H1 (cell line): ENCODE results near the gene CRYBA4. TPM values are rescaled to one million over a fixed set of nuclear protein-coding genes. Genes with fewer than 3 reads are reported as not detected.

Source experiments
- CTCF ChIA-PET: fragments of 300-600 bp; sonication (Branson Sonifier 250); formaldehyde crosslinking; loops from one replicate; lab custom pipeline; 2021; ENCODE audit not compliant: partially characterized antibody; lab: Charles Lee
- POLR2A ChIA-PET: fragments of 300-600 bp; sonication (Branson Sonifier 250); formaldehyde crosslinking; loops from one replicate; lab custom pipeline; 2021; ENCODE audit warnings: inconsistent platforms; ENCODE audit not compliant: partially characterized antibody; lab: Charles Lee
- DNase-seq, 2 experiments: peaks; one replicate each; pipeline versions ENCODE4 v3.0.0 to v3.0.0-alpha.2; 2010 to 2022; ENCODE audit warnings: low spot score in 2 of 2, low read depth in 1 of 2, mixed read lengths in 1 of 2
- FAIRE-seq: peaks from 2 replicates; lab custom pipeline; 2011; peaks lifted over from hg19 to GRCh38; lab: Jason Lieb, UNC
- H2AFZ ChIP-seq: 2 replicates; pipeline ENCODE4 v1.8.1; 2012; ENCODE audit warnings: low read length, inconsistent platforms
- H2AK5ac ChIP-seq: 2 replicates; pipeline ENCODE4 v1.6.1; 2013; ENCODE audit warnings: low read depth, low read length
- H2BK120ac ChIP-seq: replicated peaks from 2 replicates; pipeline ENCODE3; 2013; ENCODE audit warnings: low read depth, low read length, inconsistent platforms
- H2BK12ac ChIP-seq: 2 replicates; pipeline ENCODE4 v1.6.1; 2013; ENCODE audit warnings: low read depth, low read length
- H2BK15ac ChIP-seq: 2 replicates; pipeline ENCODE4 v1.6.1; 2013; ENCODE audit warnings: low read length
- H2BK20ac ChIP-seq: 2 replicates; pipeline ENCODE4 v1.6.1; 2013; ENCODE audit warnings: low read length
- H2BK5ac ChIP-seq: 2 replicates; pipeline ENCODE4 v1.6.1; 2013; ENCODE audit warnings: low read depth, low read length
- H3K14ac ChIP-seq: 2 replicates; pipeline ENCODE4 v1.6.1; 2013; ENCODE audit warnings: inconsistent platforms; ENCODE audit not compliant: insufficient read length
- H3K18ac ChIP-seq: 2 replicates; pipeline ENCODE4 v1.6.1; 2013; ENCODE audit warnings: low read length; ENCODE audit errors: extremely low read depth
- H3K23ac ChIP-seq: 2 replicates; pipeline ENCODE4 v1.6.1; 2013; ENCODE audit warnings: inconsistent platforms; ENCODE audit not compliant: insufficient read length
- H3K23me2 ChIP-seq: 2 replicates; pipeline ENCODE4 v1.6.1; 2013; ENCODE audit warnings: low read depth, low read length
- H3K27ac ChIP-seq: 2 replicates; pipeline ENCODE4 v1.6.1; 2011; ENCODE audit warnings: low read depth, low read length, inconsistent platforms
- H3K27me3 ChIP-seq, 4 experiments: replicated peaks in 1 of 4; 1 replicate in 1 of 4; 2 replicates in 3 of 4; pipeline versions ENCODE4 v1.6.1 to v1.8.1; 2011 to 2013; ENCODE audit warnings: low read length in 3 of 4, mild to moderate bottlenecking in 3 of 4, inconsistent platforms in 2 of 4, mixed read lengths in 2 of 4, moderate library complexity in 1 of 4; ENCODE audit not compliant: control insufficient read depth in 3 of 4, insufficient read depth in 3 of 4; ENCODE audit errors: extremely low read depth in 1 of 4
- H3K36me3 ChIP-seq, 4 experiments: 2 replicates each; pipeline versions ENCODE4 v1.6.1 to v1.8.1; 2011 to 2013; ENCODE audit warnings: mild to moderate bottlenecking in 4 of 4, low read length in 3 of 4, moderate library complexity in 2 of 4, control low read depth in 1 of 4, inconsistent platforms in 1 of 4; ENCODE audit not compliant: insufficient read depth in 4 of 4, control insufficient read depth in 2 of 4
- H3K4ac ChIP-seq: replicated peaks from 2 replicates; pipeline ENCODE3; 2013; ENCODE audit warnings: low read length, low read depth, mixed read lengths, inconsistent platforms; ENCODE audit not compliant: insufficient read length
- H3K4me1 ChIP-seq, 4 experiments: replicated peaks in 1 of 4; 1 replicate in 1 of 4; 2 replicates in 3 of 4; pipeline versions ENCODE4 v1.6.1 to v1.8.1; 2011 to 2013; ENCODE audit warnings: low read length in 3 of 4, inconsistent platforms in 2 of 4, mixed read lengths in 1 of 4; ENCODE audit not compliant: insufficient read depth in 4 of 4, control insufficient read depth in 3 of 4
- H3K4me2 ChIP-seq, 2 experiments: 2 replicates each; pipeline versions ENCODE4 v1.6.1 to v1.8.1; 2011 to 2013; ENCODE audit warnings: low read depth in 2 of 2, low read length in 2 of 2, control low read depth in 1 of 2, inconsistent platforms in 1 of 2, mild to moderate bottlenecking in 1 of 2; ENCODE audit not compliant: insufficient read depth in 1 of 2
- H3K4me3 ChIP-seq, 4 experiments: fragments of 200-600, 300-600 bp in 1 of 4; sonication (generic), shearing (Covaris generic), sonication (Bioruptor Twin) in 1 of 4; 2 replicates each; pipeline versions ENCODE4 v1.5.1 to v1.8.1; 2011 to 2016; ENCODE audit warnings: low read length in 4 of 4, low read depth in 3 of 4, control low read depth in 2 of 4, inconsistent platforms in 2 of 4, mild to moderate bottlenecking in 2 of 4, mixed read lengths in 1 of 4, moderate library complexity in 1 of 4; ENCODE audit not compliant: insufficient read depth in 2 of 4; ENCODE audit errors: extremely low read depth in 1 of 4
- H3K56ac ChIP-seq: replicated peaks from 2 replicates; pipeline ENCODE3; 2013; ENCODE audit warnings: low read depth, mild to moderate bottlenecking, mixed read lengths, low read length, inconsistent platforms; ENCODE audit not compliant: insufficient read length
- H3K79me1 ChIP-seq: 2 replicates; pipeline ENCODE4 v1.6.1; 2013; ENCODE audit warnings: low read depth, low read length, control low read depth
- H3K79me2 ChIP-seq, 2 experiments: 2 replicates each; pipeline versions ENCODE4 v1.6.1 to v1.8.1; 2012 to 2013; ENCODE audit warnings: low read length in 2 of 2, mild to moderate bottlenecking in 2 of 2, inconsistent platforms in 1 of 2; ENCODE audit not compliant: insufficient read depth in 2 of 2, control insufficient read depth in 1 of 2
- H3K9ac ChIP-seq, 4 experiments: replicated peaks in 1 of 4; 1 replicate in 1 of 4; 2 replicates in 3 of 4; pipeline versions ENCODE4 v1.6.1 to v1.8.1; 2011 to 2013; ENCODE audit warnings: low read depth in 3 of 4, low read length in 3 of 4, control low read depth in 2 of 4, mild to moderate bottlenecking in 2 of 4, moderate library complexity in 2 of 4, inconsistent platforms in 1 of 4; ENCODE audit errors: extremely low read depth in 1 of 4
- H3K9me3 ChIP-seq, 2 experiments: 2 replicates each; pipeline versions ENCODE4 v1.6.1 to v1.8.1; 2012 to 2013; ENCODE audit warnings: mild to moderate bottlenecking in 2 of 2, moderate library complexity in 2 of 2, control low read depth in 1 of 2, inconsistent platforms in 1 of 2, low read depth in 1 of 2, low read length in 1 of 2, mixed read lengths in 1 of 2; ENCODE audit not compliant: insufficient read depth in 2 of 2
- H4K20me1 ChIP-seq, 2 experiments: replicated peaks in 1 of 2; 2 replicates each; pipeline versions ENCODE3 to v1.8.1; 2011 to 2013; ENCODE audit warnings: inconsistent platforms in 2 of 2, low read length in 2 of 2, mild to moderate bottlenecking in 1 of 2; ENCODE audit not compliant: insufficient read depth in 2 of 2, control insufficient read depth in 1 of 2
- H4K5ac ChIP-seq: 2 replicates; pipeline ENCODE4 v1.6.1; 2013; ENCODE audit warnings: low read length, low read depth, mixed read lengths, inconsistent platforms; ENCODE audit not compliant: insufficient read length
- H4K8ac ChIP-seq: 2 replicates; pipeline ENCODE4 v1.8.0; 2013; ENCODE audit warnings: mild to moderate bottlenecking, moderate library complexity, low read length, inconsistent platforms; ENCODE audit not compliant: insufficient read depth; ENCODE audit errors: extremely low read depth
- H4K91ac ChIP-seq: replicated peaks from 2 replicates; pipeline ENCODE3; 2013; ENCODE audit warnings: low read length, mixed read lengths, inconsistent platforms; ENCODE audit not compliant: insufficient read length
- ASH2L ChIP-seq: fragments of 200-600, 300-600 bp; sonication (generic); IDR thresholded peaks from one replicate; pipeline ENCODE4 v1.7.1; 2017; ENCODE audit warnings: low read length
- CBX5 ChIP-seq: fragments of 300-800, 300-1000 bp; sonication (generic); IDR thresholded peaks from 2 replicates; pipeline ENCODE4 v1.7.1; 2016; ENCODE audit warnings: antibody characterized with exemption, low read length, low read depth
- KDM1A ChIP-seq: fragments of 200-600, 300-600 bp; sonication (generic); IDR thresholded peaks from 2 replicates; pipeline ENCODE4 v1.7.1; 2016; ENCODE audit warnings: mild to moderate bottlenecking, low read length, borderline replicate concordance
- POLR2AphosphoS5 ChIP-seq: IDR thresholded peaks from 2 replicates; pipeline ENCODE4 v1.6.1; 2011; ENCODE audit warnings: low read depth, low read length
- WGBS, 2 experiments: shearing (Covaris generic) in 1 of 2; methylation state at CpG; one replicate each; pipeline versions ENCODE4 v1.1.6 to v1.1.7; 2013 to 2015; ENCODE audit warnings: low lambda C conversion rate in 2 of 2, mixed read lengths in 2 of 2, inconsistent platforms in 1 of 2, low coverage in 1 of 2, missing lambda C conversion rate in 1 of 2; ENCODE audit not compliant: insufficient replicate concordance in 2 of 2, insufficient coverage in 1 of 2, insufficient read length in 1 of 2; ENCODE audit errors: extremely low coverage in 1 of 2, missing lambda C conversion rate in 1 of 2; 5-methylcytosine and 5-hydroxymethylcytosine counted together
- polyA plus RNA-seq, 7 experiments: library from polyadenylated mRNA; depleted of rRNA in 3 of 7; stranded (reverse) in 5 of 7; unstranded in 2 of 7; fragments of >200 nt in 5 of 7; fragments of 200-250 nt in 2 of 7; gene quantifications; 1 replicate in 5 of 7; 2 replicates in 1 of 7; 4 replicates in 1 of 7; pipeline versions ENCODE4 v1.2.1 to v1.2.3, GENCODE V29; 2011 to 2013; ENCODE audit warnings: missing spikeins in 2 of 7, mixed read lengths in 2 of 7
- total RNA-seq: library from RNA; stranded (reverse); fragmentation: NEBNext Ultra II Directional; extraction: Animal tissue kit (Norgen Biotek cat#: 25700); gene quantifications from 2 replicates; pipeline ENCODE4 v1.2.1, GENCODE V29; 2021

The CRYBA4 gene
- total and polyA plus RNA-seq, 2 of the 8 experiments (the other 6 are each of a cell fraction or from before 2014, with no cell fraction given): 0.67 to 3.1 TPM

DNA sequence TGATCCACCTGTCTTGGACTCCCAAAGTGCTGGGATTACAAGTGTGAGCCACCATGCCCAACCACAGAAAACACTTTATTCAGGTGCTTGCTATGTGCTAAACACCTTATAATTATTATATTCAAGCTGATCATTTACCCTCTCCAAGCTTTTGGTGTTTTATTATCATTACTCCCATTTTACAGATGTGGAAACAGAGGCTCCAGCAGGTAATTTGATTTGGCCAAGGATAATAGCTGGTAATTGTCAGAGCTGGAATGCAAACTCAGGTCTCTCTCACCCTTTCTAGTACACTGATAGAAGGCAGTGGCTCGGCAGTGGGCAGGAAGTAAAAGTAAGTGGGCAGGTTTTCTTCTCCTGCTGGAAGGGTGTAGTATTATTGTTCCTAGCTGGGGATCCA is 28.0 kb upstream of the CRYBA4 start:
- Histone ChIP-seq H4K91ac (no peak overlapping the region), H2AFZ (no peak overlapping the region)
- TF ChIP-seq POLR2AphosphoS5 (no peak), KDM1A (peak; percentile 75), ASH2L (no peak), CBX5 (no peak)
- TF ChIP-seq, all 59 proteins: peak for 1
- 77% methylated on average over 1 of the region's 1 CpG; no CpG with 5 or more reads in 1 of the 2 experiments for WGBS, 2 experiments
- peaks cover 0 to 5% (median under 1%) of the 10 kb centered on the region in 4 experiments; a peak in 5 of 7 replicates for H3K4me1 ChIP-seq
- no peak overlapping the region for H3K18ac ChIP-seq
- peaks cover 3 to 9% of the 10 kb centered on the region in 2 experiments; a peak in 3 of 4 replicates for H3K79me2 ChIP-seq
- no peak overlapping the region for H2BK15ac ChIP-seq
- FAIRE-seq (no peak), DNase-seq (no peak)
- ChIA-PET POLR2A (interaction anchor here (1.2 to 1.3 kb wide), 2 partner anchors 13 to 14 kb away, joined by 3 to 4 read pairs; no protein-coding TSS in a partner anchor), CTCF (interaction anchor here (1.4 to 1.7 kb wide), 2 partner anchors 19 to 91 kb away, joined by 4 to 5 read pairs; no protein-coding TSS in a partner anchor)
- H2AK5ac ChIP-seq: no peak overlapping the region
- H3K56ac ChIP-seq: no peak overlapping the region
- no peaks in the 10 kb centered on the region for H3K27me3 ChIP-seq
- H3K79me1 ChIP-seq: no peaks in the 10 kb centered on the region; the same call in 1 of the 2 replicates
- no peak overlapping the region for H4K5ac ChIP-seq
- H2BK20ac ChIP-seq: no peak overlapping the region
- no peaks in the 10 kb centered on the region for H3K9me3 ChIP-seq
- no peak overlapping the region for H3K23ac ChIP-seq
- no peaks in the 10 kb centered on the region for H3K36me3 ChIP-seq
- H3K4ac ChIP-seq: no peak overlapping the region
- H3K9ac ChIP-seq: no peak overlapping the region
- H3K14ac ChIP-seq: no peak overlapping the region
- no peak overlapping the region for H2BK5ac ChIP-seq
- no peak overlapping the region for H3K4me3 ChIP-seq
- H3K23me2 ChIP-seq: peaks cover 5% of the 10 kb centered on the region; the same call in 1 of the 2 replicates
- no peak overlapping the region for H3K4me2 ChIP-seq
- H4K20me1 ChIP-seq: peaks cover 0 to 3% of the 10 kb centered on the region in 2 experiments
- H4K8ac ChIP-seq: no peak overlapping the region
- H2BK12ac ChIP-seq: no peak overlapping the region
- H3K27ac ChIP-seq: no peak overlapping the region
- H2BK120ac ChIP-seq: no peak overlapping the region
